LNCaP clone FGC (cell line): ENCODE results near the gene SCFD2.

ENCODE experiments used
- DNase-seq: peaks from one replicate; pipeline ENCODE4 v3.0.0-alpha.2; 2011; ENCODE audit warnings: low read depth
- H3K4me3 ChIP-seq: 2 replicates; pipeline ENCODE4 v1.5.1; 2011; ENCODE audit warnings: mild to moderate bottlenecking, low read depth, low read length, control low read depth
- CTCF ChIP-seq: IDR thresholded peaks from 2 replicates; pipeline ENCODE4 v1.5.1; 2012; ENCODE audit warnings: mild to moderate bottlenecking; ENCODE audit not compliant: control insufficient read depth, insufficient read depth; ENCODE audit errors: extremely low read depth

The SCFD2 gene

DNA sequence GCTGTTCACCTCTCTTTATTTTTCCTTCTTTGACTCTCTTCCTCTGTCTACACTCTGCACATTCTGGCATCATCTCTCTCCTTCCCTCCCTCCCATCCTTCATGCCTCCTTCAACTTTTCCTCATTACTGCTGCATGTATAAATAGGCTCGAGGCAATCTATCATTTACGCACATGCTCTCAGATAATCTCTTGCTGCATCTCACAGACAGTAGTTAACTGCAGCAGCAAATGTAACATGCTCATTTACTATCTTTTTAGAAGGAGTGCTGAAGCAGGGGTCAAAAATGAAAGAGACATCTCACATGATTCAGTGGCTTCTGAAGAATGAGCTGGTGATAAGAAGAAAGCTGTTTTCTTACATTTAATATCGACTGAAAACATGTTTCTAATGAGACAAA, 376.0 kb downstream of the SCFD2 start:
- TF ChIP-seq CTCF = no peak
- no peak for DNase-seq
- H3K4me3 ChIP-seq = no peak overlapping the region

DNA sequence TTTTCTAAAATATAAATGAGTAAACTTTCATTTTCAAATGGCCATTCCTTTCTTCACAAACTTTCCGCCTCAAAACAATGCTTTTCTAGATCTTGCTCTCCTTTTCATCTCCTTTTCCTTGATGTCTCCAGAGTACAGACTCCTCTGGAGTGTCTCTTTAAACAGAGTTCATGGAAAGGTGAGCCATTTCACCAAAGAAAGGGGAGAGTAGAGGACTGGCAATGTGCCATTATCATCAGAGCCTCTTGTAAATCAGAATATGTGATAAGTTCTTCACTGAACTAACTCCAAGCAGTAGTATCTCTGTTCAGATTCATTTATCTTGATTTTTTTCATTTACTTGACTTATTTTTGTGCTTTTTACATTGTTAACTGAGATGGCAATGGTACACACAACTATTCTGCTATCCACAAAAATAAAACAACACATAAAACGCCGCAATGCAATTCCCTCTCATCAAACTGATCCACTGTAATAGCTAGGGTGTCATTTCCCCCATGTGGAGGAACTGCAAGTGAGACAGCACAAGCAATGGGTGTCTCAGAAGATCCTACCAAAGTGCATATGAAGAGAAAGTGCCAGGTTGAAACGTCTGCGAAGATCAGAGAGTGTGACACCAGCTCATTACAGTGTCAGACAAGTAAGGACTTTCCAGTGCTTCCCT, 378.3 kb downstream of the SCFD2 start:
- no peak overlapping the region for H3K4me3 ChIP-seq
- no peak for TF ChIP-seq CTCF

DNA sequence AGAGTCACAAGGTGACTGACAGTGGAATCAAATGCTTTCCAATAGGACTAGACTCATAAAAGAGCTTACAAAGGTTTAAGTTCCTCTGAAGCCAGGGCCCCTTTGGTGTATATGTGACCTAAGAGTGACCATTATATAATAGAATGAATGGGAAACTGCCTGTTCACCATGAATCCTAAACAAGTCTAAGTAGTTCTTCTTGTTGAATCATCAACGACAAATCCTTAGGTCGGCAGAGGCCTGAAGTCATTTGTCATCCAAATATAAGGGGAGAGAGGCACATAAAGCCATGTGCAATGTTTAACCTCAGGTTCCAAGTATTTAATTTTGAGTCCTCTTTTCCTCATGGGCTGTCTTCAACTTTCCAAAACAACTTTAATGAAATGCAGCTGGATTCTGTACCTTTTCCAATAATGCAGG, 381.4 kb downstream of the SCFD2 start:
- no peak overlapping the region for H3K4me3 ChIP-seq
- DNase-seq = no peak
- no peak for TF ChIP-seq CTCF

More for the DNA sequence above, 378.3 kb downstream of the SCFD2 start:
- peak; percentile 40 for DNase-seq

GRCh38 chr4:52983563-52984303, 382.1 kb downstream of the SCFD2 start:
- H3K4me3 ChIP-seq = no peak overlapping the region
- TF ChIP-seq CTCF = peak; percentile 61
- DNase-seq = peak; percentile 30

DNA sequence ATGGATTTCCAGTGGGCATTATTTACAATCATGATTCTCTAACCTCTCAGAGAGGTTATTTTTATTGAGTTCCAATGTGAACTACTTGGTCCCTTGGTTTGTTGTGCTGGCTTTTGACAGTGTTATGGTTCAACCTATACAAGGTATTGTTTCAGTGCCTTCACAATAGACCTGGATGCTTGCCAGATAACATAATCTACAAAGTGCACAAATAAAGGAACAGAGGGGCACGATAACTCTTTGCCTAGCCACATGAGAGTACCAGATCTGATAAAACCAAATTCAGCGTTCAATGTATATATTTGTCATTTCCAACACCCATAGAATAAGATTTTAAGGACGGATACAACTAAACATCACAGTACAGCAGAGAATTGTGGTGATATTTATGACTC, 382.9 kb downstream of the SCFD2 start:
- no peak for DNase-seq
- no peak overlapping the region for H3K4me3 ChIP-seq

DNA sequence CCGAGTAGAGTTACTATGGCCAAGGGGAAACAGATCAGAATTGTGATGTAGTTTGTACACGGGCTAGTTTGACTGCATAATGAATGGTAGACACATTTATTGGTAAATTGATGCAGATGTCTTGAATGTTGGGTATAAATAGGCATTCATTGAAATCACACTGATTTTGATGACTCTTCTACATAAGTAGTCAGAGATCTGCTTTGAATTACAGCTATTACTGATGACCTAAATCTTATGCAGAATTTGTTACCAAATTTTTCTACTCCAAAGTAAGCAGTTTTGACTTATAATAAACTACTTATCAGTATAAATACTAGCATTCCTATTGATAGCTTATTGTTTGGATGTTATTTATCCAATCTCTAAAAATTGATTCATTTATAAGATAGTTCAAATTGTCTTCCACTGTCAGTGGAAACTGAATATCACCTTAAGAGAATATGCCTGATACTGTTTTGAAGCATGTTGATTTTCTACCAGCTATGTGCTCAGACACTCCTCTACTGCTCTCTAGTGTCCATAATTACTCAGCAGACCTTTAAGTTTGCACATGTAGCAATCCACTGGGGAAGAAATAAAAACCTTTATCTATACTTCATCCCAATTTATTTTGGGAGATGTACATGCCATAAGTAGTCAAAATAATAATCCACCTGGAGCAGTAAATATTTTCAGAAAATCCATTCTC, 383.5 kb downstream of the SCFD2 start:
- peak; percentile 73 for TF ChIP-seq CTCF
- H3K4me3 ChIP-seq = no peak overlapping the region
- DNase-seq = peak; percentile 46

More for the DNA sequence above, 382.9 kb downstream of the SCFD2 start:
- no peak for TF ChIP-seq CTCF
